GM12878 (cell line): Measurements from ENCODE around the gene ADARB1. TPM values are rescaled to one million over a fixed set of nuclear protein-coding genes. Genes with fewer than 3 reads are reported as not detected.

ENCODE experiments used
- BHLHE40 ChIP-seq, 2 experiments: fragments of 450-650 bp in 1 of 2; IDR thresholded peaks; 2 replicates each; pipeline ENCODE4 v1.6.1; 2011 to 2017; ENCODE audit warnings: low read depth in 2 of 2, borderline replicate concordance in 1 of 2, improper control_type of control experiment in 1 of 2, low read length in 1 of 2, mild to moderate bottlenecking in 1 of 2
- CBX5 ChIP-seq: sonication (generic); IDR thresholded peaks from 2 replicates; pipeline ENCODE4 v1.6.1; 2016; ENCODE audit warnings: low read depth, moderate library complexity, mild to moderate bottlenecking, inconsistent platforms
- CREM ChIP-seq: IDR thresholded peaks from 2 replicates; pipeline ENCODE4 v1.6.1; 2014; ENCODE audit warnings: antibody characterized with exemption, low read depth
- EZH2 ChIP-seq: IDR thresholded peaks from 2 replicates; pipeline ENCODE4 v1.6.1; 2012; ENCODE audit warnings: low read depth, mild to moderate bottlenecking, control low read depth, inconsistent platforms, low read length, borderline replicate concordance; ENCODE audit not compliant: control insufficient read depth
- JUNB ChIP-seq: IDR thresholded peaks from 2 replicates; pipeline ENCODE4 v1.6.1; 2016; ENCODE audit warnings: antibody characterized with exemption, mild to moderate bottlenecking
- MEF2A ChIP-seq: IDR thresholded peaks from 2 replicates; pipeline ENCODE4 v1.6.1; 2011; ENCODE audit warnings: low read depth, mild to moderate bottlenecking, low read length, moderate library complexity; ENCODE audit not compliant: insufficient read depth
- MEF2B ChIP-seq: fragments of 450-650 bp; IDR thresholded peaks from 2 replicates; pipeline ENCODE4 v1.6.1; 2018; ENCODE audit warnings: mild to moderate bottlenecking, moderate library complexity; ENCODE audit not compliant: partially characterized antibody, poor library complexity, severe bottlenecking
- MTA3 ChIP-seq: IDR thresholded peaks from 2 replicates; pipeline ENCODE4 v1.6.1; 2012; ENCODE audit warnings: low read length, inconsistent platforms, borderline replicate concordance
- NFYB ChIP-seq: IDR thresholded peaks from 2 replicates; pipeline ENCODE4 v1.6.1; 2011; ENCODE audit warnings: low read depth, mild to moderate bottlenecking, low read length, improper control_type of control experiment, moderate library complexity; ENCODE audit not compliant: insufficient read depth
- PML ChIP-seq: IDR thresholded peaks from 2 replicates; pipeline ENCODE4 v1.6.1; 2012; ENCODE audit warnings: low read length, inconsistent platforms
- RB1 ChIP-seq: fragments of 450-650 bp; formaldehyde crosslinking; IDR thresholded peaks from 2 replicates; pipeline ENCODE4 v1.6.1; 2017; ENCODE audit warnings: mild to moderate bottlenecking, borderline replicate concordance
- SPI1 ChIP-seq: IDR thresholded peaks from 2 replicates; pipeline ENCODE4 v1.6.1; 2011; ENCODE audit warnings: low read depth, mild to moderate bottlenecking, low read length, moderate library complexity, borderline replicate concordance; ENCODE audit not compliant: insufficient read depth
- ZNF207 ChIP-seq: fragments of 450-650 bp; IDR thresholded peaks from 2 replicates; pipeline ENCODE4 v1.6.1; 2014; ENCODE audit warnings: antibody characterized with exemption, mild to moderate bottlenecking, borderline replicate concordance
- polyA plus RNA-seq, 11 experiments: library from polyadenylated mRNA; depleted of rRNA in 4 of 11; unstranded in 6 of 11; stranded (reverse) in 5 of 11; fragments of >200 nt; fragmentation: Nextera tagmentation in 4 of 11; fragmentation: Illumina TruSeq in 1 of 11; extraction: Ambion mirVana in 4 of 11; extraction: Trizol in 1 of 11; gene quantifications; 1 replicate in 1 of 11; 2 replicates in 10 of 11; pipeline versions ENCODE4 v1.2.1 to v1.2.3, GENCODE V29; 2011 to 2016; ENCODE audit warnings: inconsistent platforms in 2 of 11, missing spikeins in 2 of 11, low read depth in 1 of 11
- total RNA-seq, 4 experiments: library from RNA; depleted of rRNA in 3 of 4; stranded (reverse); fragments of >200 nt in 3 of 4; fragmentation: Illumina TruSeq in 1 of 4; extraction: Trizol in 1 of 4; gene quantifications; 2 replicates each; pipeline versions ENCODE4 v1.2.1 to v1.2.3, GENCODE V29; 2013 to 2021
- TF ChIP-seq, protein P1 (sequence below): fragments of 450-650 bp; IDR thresholded peaks from 2 replicates; pipeline ENCODE4 v1.6.1; 2016; ENCODE audit warnings: mild to moderate bottlenecking
- TF ChIP-seq, protein P2 (sequence below): fragments of 450-650 bp; IDR thresholded peaks from 2 replicates; pipeline ENCODE4 v1.6.1; 2018; ENCODE audit warnings: mild to moderate bottlenecking, low read depth, moderate library complexity; ENCODE audit not compliant: partially characterized antibody
- TF ChIP-seq, protein P3 (sequence below): fragments of 450-650 bp; IDR thresholded peaks from 2 replicates; pipeline ENCODE4 v1.6.1; 2014; ENCODE audit warnings: mild to moderate bottlenecking
- TF ChIP-seq, protein P4 (sequence below): fragments of 450-650 bp; IDR thresholded peaks from 2 replicates; pipeline ENCODE4 v1.6.1; 2016; ENCODE audit warnings: mild to moderate bottlenecking, moderate library complexity, borderline replicate concordance

ADARB1 gene
- total and polyA plus RNA-seq, 10 of the 15 experiments (the other 5 are each of a cell fraction or from before 2014, with no cell fraction given) = 5.7 to 61.7 (median 25.3) TPM

DNA sequence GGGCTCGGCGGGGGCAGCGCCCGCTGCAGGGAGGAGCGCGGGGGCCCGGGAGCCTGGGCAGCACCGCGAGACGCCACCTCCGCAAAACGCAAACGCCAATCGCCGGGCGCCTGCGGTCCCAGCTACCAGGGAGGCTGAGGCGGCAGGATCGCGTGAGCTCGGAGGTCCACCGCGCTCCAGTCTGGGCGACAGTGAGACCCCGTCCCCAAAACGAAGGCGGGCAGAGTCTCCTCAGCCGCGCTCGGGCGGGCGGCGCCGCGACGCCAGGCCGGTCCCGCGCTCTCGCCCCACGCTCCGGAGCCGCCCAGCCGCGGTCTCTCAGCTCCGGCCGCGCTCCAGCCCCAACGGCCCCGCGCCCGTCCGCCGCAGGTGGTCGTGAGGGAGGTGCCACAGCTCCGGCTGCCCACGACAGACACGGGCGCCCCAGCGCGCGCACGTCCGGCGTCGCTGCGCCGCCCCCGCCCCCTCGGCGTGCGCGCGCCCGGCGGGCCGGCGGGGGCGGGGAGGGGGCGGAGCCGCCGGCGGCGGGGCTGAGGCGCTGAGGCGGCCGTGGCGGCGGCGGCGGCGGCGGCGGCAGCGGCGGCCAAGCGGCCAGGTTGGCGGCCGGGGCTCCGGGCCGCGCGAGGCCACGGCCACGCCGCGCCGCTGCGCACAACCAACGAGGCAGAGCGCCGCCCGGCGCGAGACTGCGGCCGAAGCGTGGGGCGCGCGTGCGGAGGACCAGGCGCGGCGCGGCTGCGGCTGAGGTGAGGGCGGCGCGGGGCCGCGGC, at the start of gene ADARB1 (continued):
- no peak for TF ChIP-seq PML
- TF ChIP-seq, protein P1, sequence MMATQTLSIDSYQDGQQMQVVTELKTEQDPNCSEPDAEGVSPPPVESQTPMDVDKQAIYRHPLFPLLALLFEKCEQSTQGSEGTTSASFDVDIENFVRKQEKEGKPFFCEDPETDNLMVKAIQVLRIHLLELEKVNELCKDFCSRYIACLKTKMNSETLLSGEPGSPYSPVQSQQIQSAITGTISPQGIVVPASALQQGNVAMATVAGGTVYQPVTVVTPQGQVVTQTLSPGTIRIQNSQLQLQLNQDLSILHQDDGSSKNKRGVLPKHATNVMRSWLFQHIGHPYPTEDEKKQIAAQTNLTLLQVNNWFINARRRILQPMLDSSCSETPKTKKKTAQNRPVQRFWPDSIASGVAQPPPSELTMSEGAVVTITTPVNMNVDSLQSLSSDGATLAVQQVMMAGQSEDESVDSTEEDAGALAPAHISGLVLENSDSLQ = no peak
- no peak for TF ChIP-seq MTA3
- TF ChIP-seq MEF2B = no peak
- TF ChIP-seq NFYB = no peak
- TF ChIP-seq JUNB = no peak
- TF ChIP-seq MEF2A = no peak
- TF ChIP-seq EZH2 = no peak
- TF ChIP-seq CBX5 = no peak
- peak; percentile 35; the same call in 1 of the 2 replicates for TF ChIP-seq RB1
- TF ChIP-seq, protein P2, sequence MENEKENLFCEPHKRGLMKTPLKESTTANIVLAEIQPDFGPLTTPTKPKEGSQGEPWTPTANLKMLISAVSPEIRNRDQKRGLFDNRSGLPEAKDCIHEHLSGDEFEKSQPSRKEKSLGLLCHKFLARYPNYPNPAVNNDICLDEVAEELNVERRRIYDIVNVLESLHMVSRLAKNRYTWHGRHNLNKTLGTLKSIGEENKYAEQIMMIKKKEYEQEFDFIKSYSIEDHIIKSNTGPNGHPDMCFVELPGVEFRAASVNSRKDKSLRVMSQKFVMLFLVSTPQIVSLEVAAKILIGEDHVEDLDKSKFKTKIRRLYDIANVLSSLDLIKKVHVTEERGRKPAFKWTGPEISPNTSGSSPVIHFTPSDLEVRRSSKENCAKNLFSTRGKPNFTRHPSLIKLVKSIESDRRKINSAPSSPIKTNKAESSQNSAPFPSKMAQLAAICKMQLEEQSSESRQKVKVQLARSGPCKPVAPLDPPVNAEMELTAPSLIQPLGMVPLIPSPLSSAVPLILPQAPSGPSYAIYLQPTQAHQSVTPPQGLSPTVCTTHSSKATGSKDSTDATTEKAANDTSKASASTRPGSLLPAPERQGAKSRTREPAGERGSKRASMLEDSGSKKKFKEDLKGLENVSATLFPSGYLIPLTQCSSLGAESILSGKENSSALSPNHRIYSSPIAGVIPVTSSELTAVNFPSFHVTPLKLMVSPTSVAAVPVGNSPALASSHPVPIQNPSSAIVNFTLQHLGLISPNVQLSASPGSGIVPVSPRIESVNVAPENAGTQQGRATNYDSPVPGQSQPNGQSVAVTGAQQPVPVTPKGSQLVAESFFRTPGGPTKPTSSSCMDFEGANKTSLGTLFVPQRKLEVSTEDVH = no peak
- 0 out of 2 replicates have a peak, but pooled peaks have one; percentile 28 for TF ChIP-seq ZNF207
- TF ChIP-seq, protein P3, sequence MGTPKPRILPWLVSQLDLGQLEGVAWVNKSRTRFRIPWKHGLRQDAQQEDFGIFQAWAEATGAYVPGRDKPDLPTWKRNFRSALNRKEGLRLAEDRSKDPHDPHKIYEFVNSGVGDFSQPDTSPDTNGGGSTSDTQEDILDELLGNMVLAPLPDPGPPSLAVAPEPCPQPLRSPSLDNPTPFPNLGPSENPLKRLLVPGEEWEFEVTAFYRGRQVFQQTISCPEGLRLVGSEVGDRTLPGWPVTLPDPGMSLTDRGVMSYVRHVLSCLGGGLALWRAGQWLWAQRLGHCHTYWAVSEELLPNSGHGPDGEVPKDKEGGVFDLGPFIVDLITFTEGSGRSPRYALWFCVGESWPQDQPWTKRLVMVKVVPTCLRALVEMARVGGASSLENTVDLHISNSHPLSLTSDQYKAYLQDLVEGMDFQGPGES = 0 out of 2 replicates have a peak, but pooled peaks have one; percentile 48
- TF ChIP-seq, protein P4, sequence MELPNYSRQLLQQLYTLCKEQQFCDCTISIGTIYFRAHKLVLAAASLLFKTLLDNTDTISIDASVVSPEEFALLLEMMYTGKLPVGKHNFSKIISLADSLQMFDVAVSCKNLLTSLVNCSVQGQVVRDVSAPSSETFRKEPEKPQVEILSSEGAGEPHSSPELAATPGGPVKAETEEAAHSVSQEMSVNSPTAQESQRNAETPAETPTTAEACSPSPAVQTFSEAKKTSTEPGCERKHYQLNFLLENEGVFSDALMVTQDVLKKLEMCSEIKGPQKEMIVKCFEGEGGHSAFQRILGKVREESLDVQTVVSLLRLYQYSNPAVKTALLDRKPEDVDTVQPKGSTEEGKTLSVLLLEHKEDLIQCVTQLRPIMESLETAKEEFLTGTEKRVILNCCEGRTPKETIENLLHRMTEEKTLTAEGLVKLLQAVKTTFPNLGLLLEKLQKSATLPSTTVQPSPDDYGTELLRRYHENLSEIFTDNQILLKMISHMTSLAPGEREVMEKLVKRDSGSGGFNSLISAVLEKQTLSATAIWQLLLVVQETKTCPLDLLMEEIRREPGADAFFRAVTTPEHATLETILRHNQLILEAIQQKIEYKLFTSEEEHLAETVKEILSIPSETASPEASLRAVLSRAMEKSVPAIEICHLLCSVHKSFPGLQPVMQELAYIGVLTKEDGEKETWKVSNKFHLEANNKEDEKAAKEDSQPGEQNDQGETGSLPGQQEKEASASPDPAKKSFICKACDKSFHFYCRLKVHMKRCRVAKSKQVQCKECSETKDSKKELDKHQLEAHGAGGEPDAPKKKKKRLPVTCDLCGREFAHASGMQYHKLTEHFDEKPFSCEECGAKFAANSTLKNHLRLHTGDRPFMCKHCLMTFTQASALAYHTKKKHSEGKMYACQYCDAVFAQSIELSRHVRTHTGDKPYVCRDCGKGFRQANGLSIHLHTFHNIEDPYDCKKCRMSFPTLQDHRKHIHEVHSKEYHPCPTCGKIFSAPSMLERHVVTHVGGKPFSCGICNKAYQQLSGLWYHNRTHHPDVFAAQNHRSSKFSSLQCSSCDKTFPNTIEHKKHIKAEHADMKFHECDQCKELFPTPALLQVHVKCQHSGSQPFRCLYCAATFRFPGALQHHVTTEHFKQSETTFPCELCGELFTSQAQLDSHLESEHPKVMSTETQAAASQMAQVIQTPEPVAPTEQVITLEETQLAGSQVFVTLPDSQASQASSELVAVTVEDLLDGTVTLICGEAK = no peak
- peak in 1 of 2 experiments; percentile 77; a peak in 2 of 4 replicates for TF ChIP-seq BHLHE40 (IDR thresholded peaks at IDR 0.05; ENCODE audit: borderline replicate concordance in 1 of 2, low read depth in 2 of 2, low read length in 1 of 2)
- TF ChIP-seq SPI1 = no peak
- TF ChIP-seq CREM = 0 out of 2 replicates have a peak, but pooled peaks have one; percentile 9
